C4-2B (cell line): ENCODE measurements around the gene KAT5.

Source experiments
- ZFX ChIP-seq: fragments of 450-650 bp; IDR thresholded peaks from 2 replicates; pipeline ENCODE4 v1.6.1; 2017
- TF ChIP-seq, protein P1 (sequence below): fragments of 450-650 bp; conservative IDR thresholded peaks from 2 replicates; pipeline ENCODE4 v1.5.1; 2017; ENCODE audit warnings: mild to moderate bottlenecking

DNA sequence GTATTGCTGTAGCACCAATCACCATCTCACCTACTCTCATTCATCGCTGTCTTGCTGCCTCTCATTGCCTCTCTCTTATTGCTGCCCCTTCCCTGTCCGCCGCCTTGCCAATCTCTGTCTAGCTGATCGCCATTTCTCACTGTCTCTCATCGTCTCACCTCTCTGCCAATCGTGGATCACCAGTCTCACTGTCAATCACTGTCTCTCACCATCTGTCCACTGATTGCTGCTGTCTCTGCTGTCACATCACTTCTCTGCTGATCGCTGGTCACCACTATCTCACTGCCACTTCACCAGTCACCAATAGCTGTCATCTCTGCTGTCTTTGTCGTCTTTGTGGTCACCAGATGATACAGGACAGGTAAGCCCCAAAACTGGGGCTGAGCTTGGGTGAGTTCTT lies 29.1 kb downstream of the KAT5 start:
- TF ChIP-seq, protein P1, sequence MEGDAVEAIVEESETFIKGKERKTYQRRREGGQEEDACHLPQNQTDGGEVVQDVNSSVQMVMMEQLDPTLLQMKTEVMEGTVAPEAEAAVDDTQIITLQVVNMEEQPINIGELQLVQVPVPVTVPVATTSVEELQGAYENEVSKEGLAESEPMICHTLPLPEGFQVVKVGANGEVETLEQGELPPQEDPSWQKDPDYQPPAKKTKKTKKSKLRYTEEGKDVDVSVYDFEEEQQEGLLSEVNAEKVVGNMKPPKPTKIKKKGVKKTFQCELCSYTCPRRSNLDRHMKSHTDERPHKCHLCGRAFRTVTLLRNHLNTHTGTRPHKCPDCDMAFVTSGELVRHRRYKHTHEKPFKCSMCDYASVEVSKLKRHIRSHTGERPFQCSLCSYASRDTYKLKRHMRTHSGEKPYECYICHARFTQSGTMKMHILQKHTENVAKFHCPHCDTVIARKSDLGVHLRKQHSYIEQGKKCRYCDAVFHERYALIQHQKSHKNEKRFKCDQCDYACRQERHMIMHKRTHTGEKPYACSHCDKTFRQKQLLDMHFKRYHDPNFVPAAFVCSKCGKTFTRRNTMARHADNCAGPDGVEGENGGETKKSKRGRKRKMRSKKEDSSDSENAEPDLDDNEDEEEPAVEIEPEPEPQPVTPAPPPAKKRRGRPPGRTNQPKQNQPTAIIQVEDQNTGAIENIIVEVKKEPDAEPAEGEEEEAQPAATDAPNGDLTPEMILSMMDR: no peak
- TF ChIP-seq ZFX: no peak
